Prostate gland (tissue), 2 donors: ENCODE measurements around the gene TPO.

Experiments used
- POLR2A ChIP-seq: fragments of 450-650 bp; IDR thresholded peaks from one replicate; pipeline ENCODE4 v1.6.1; 2016; ENCODE audit warnings: antibody characterized with exemption, mild to moderate bottlenecking
- TF ChIP-seq, protein P1 (sequence below), 4 experiments: fragments of 200-600 bp in 2 of 4; fragments of 450-650 bp in 2 of 4; sonication (generic) in 2 of 4; IDR thresholded peaks; 1 replicate in 3 of 4; 2 replicates in 1 of 4; pipeline ENCODE4 v1.5.1; 2016 to 2019; ENCODE audit warnings: antibody characterized with exemption in 4 of 4, mild to moderate bottlenecking in 2 of 4, moderate library complexity in 2 of 4

DNA sequence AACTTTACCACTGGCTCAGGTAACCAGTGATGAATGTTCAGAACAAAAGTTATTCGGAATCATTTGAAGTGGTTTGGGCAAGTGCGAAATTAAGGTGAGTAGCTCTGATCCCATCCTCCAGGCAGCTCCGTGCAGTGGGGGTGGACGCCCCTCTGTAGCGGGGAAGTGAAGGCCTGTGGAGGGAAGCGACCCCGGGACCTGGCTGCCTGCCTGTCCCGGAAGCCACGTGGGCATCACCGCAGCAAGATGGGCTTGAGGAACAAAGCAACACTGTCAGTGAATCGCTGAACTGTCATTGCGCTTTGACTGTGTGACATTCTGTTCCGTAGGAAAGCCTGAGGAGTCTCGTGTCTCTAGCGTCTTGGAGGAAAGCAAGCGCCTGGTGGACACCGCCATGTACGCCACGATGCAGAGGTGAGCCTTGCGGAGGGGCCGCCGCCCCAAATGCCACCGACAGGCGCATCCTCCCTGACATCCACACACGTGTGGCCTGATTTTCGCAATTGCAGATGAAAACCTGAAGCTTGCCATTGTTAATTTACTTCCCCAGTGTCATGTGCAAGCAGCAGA, 9.5 kb downstream of the TPO start:
- TF ChIP-seq, protein P1, sequence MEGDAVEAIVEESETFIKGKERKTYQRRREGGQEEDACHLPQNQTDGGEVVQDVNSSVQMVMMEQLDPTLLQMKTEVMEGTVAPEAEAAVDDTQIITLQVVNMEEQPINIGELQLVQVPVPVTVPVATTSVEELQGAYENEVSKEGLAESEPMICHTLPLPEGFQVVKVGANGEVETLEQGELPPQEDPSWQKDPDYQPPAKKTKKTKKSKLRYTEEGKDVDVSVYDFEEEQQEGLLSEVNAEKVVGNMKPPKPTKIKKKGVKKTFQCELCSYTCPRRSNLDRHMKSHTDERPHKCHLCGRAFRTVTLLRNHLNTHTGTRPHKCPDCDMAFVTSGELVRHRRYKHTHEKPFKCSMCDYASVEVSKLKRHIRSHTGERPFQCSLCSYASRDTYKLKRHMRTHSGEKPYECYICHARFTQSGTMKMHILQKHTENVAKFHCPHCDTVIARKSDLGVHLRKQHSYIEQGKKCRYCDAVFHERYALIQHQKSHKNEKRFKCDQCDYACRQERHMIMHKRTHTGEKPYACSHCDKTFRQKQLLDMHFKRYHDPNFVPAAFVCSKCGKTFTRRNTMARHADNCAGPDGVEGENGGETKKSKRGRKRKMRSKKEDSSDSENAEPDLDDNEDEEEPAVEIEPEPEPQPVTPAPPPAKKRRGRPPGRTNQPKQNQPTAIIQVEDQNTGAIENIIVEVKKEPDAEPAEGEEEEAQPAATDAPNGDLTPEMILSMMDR (IDR thresholded peaks at IDR 0.05) = no peak
- TF ChIP-seq POLR2A = no peak
